Muscle of arm (tissue), 12 donors: ENCODE measurements around the gene FGD6. TPM values are rescaled to one million over a fixed set of nuclear protein-coding genes. Genes with fewer than 3 reads are reported as not detected.
A peak's percentile ranks its signal among the peaks of the same experiment; 100 is the strongest.

Experiments
- DNase-seq: peaks from one replicate; pipeline ENCODE4 v3.0.0-alpha.2; 2013
- polyA plus RNA-seq, 12 donors: library from polyadenylated mRNA; unstranded; fragments of 120-200 nt; gene quantifications; one replicate each; pipeline ENCODE4 v1.2.1, GENCODE V29; 2013; ENCODE audit not compliant: insufficient read length in 12 of 12

Gene FGD6
- polyA plus RNA-seq, 12 donors: 4.1 to 13.8 (median 5.8) TPM; not detected in 1

GRCh38 chr12:95088379-95088778 lies 128.9 kb downstream of the FGD6 start:
- no peak for DNase-seq

GRCh38 chr12:95085612-95086011 lies 131.7 kb downstream of the FGD6 start:
- DNase-seq: no peak

- DNase-seq: no peak
Observed at GRCh38 chr12:95083938-95084337, 133.3 kb downstream of the FGD6 start.

DNA sequence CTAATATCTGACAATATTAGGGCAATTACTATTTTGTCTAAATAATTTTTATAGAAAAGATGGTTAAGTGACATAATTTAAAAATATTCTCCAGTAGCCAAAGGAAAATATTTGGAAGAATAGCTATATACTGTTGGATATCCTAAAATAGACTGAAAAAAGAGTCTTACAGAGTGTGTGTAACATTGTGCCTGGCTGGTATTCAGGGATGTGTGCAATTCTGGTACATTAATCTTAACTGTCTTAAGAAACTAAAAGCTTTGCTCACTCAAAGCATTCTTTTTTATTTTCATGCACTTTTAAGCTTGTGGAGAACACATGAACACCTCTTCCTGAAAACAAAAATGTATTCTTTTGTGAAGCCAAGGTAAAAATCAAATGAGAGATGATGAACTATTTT lies 133.8 kb downstream of the FGD6 start:
- no peak for DNase-seq

GRCh38 chr12:95077341-95077740 lies 139.9 kb downstream of the FGD6 start:
- no peak for DNase-seq

DNA sequence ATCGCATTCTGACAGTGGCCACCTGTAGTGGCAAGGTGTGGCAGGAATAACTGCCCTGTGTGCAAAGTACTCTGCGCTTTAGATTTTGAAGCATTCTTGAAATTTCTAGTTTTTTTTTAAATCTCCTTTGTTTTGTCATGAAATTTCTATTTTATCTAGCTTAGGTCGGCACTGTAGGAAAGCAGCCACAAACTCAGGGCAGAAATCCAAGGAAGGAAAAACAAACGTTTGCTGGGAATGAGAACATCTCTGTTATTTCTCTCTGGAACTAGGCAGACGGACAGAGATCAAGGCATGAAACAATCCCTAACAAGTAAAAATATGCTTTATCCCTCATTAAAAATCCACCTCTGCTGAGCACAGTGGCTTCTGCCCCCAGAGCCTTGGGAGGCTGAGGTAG lies 142.5 kb downstream of the FGD6 start:
- DNase-seq: no peak

GRCh38 chr12:95073698-95074520 lies 143.4 kb downstream of the FGD6 start:
- DNase-seq: no peak

GRCh38 chr12:95072900-95073697 lies 144.2 kb downstream of the FGD6 start, which contains the start of gene NR2C1:
Gene NR2C1, minus strand, starts transcription at chr12:95073618. Its CDS starts 6,234 bp downstream, at chr12:95067384.
- peak; percentile 94 for DNase-seq

- DNase-seq: no peak
Observed at GRCh38 chr12:95070378-95070777, 146.9 kb downstream of the FGD6 start.

GRCh38 chr12:95066091-95066855 lies 151.0 kb downstream of the FGD6 start:
- no peak for DNase-seq

DNA sequence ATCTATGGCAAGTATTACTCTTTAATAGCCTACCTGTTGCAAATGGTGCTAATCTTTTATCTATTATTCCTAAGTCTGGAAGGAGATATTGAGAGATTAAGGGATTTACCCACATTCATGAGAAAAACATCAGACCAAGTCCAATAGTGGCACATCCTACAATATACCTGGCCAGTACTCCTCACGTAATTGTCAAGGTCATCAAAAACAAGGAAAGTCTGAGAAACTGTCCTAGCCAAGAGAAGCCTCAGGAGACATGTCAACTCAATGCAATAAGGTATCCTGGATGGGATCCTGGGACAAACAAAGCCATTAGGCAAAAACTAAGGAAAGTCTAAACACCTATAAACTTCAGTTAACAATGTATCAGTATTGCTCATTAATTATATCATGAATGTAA lies 156.3 kb downstream of the FGD6 start:
- no peak for DNase-seq

DNA sequence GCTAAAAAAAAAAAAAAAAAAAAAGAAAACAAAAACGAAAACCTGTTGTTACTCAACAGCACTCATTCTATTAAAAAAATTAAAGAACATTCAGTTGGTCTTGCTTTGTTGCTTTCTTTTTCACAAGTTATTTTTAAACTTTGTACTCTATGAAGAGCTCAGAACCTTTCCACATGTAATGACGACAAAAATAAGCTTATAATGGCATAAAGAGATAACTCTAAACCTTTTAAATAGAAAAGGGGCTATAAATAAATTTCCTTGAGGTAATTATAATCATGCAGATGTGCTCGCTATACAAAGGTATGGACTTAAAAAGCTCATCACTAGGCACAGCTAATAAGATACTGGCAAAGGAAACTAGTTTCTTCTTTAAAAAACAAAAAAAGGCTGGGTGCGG lies 157.3 kb downstream of the FGD6 start:
- DNase-seq: no peak

- no peak for DNase-seq
Observed at GRCh38 chr12:95057424-95057823, 159.8 kb downstream of the FGD6 start.

GRCh38 chr12:95055057-95055456 lies 162.2 kb downstream of the FGD6 start:
- DNase-seq: no peak

DNA sequence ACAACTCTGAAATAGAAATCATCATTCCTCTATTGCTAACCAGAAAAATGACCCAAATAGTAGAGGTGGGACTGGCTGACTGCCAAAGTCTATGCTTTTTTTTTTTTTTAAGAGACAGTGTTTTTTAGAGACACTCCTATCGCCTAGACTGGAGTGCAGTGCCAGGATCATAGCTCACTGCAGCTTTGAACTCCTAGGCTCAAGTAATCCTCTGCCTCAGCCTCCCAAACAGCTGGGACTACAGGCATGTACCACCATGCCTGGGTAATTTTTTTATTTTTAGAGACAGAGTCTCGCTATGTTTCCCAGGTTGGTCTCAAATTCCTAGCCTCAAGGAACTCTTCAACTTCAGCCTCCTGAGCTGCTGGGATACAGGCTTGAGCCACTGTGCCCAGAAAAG lies 163.1 kb downstream of the FGD6 start:
- DNase-seq: no peak

DNA sequence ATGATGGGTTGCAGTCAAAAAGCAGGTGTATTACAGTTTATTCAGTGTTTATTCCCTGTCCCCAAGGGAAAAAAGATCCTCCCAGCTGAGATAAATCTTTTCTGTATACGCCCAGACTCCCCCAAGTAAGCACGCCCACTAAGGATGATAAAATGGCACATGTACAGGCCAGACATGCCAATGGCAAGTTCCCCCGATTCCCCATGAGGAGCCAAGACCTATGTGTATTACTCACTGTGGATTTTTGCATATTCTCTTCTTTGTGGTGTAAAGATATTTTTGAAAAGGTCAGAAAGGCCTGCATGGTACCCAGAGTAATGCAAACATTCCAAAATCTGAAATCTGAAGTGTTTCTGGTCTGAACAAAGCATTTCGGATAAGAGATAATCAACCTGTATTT lies 166.0 kb downstream of the FGD6 start:
- no peak for DNase-seq

DNA sequence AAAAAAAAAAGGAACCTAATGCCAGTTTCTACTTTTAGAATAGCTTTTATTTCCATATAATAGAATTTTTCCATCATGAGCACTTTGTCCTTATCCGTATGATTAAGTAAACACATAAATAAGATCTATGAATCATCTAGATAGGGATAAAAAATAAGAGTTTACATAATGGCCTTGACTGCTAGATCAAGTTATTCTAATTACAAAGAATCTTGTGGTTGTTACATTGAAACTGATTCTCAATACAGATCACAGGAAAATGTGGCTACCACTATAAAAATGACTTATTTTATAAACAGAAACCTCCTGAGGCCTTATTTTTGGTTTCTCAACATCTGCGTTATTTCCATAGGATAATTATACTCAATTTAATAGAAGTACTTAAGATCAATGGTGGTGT lies 179.4 kb downstream of the FGD6 start:
- no peak for DNase-seq

GRCh38 chr12:95034750-95035149 lies 182.5 kb downstream of the FGD6 start:
- no peak for DNase-seq
